ELR (cell line): ENCODE results near the gene SPINDOC.
"Not testable (repeated sequence)": the region's sequence is repeated elsewhere in the genome, so short reads cannot be mapped to it uniquely, and the experiment has no call there.

Source experiments
- DNase-seq: peaks from one replicate; pipeline ENCODE4 v3.0.0-alpha.2; 2015; ENCODE audit warnings: low read depth

Gene SPINDOC

DNA sequence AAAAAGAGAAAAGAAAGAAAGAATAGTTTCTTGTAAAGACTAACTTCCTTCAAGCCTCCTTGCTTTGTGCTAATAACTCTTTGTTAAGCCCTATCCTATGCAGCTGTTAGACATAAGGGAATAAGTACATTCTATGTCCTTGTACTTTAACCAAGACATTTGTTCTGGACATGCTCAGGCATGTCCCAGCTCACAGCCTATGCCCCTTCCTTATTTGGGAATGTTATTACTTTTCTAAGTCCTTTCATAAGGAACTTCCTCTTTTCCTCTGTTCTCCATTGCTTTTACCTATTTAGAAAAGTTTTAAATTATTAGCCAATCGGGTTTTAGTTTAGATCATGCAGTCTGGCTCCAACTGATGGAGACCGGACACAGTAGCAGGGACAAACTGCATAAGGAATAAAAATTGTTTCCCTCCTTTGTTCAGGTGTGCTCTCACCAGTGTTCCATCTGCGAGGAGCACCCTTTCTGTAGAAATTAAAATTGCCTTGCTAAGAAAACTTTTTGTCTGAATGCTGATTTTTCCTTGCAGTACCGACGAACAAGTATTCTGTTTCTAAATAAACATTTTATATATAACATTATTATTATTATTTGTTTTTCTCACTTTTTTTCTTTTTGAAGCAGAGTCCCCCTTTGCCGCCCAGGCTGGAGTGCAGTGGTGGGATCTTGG, 21.6 kb upstream of the SPINDOC start:
- DNase-seq: no peak

DNA sequence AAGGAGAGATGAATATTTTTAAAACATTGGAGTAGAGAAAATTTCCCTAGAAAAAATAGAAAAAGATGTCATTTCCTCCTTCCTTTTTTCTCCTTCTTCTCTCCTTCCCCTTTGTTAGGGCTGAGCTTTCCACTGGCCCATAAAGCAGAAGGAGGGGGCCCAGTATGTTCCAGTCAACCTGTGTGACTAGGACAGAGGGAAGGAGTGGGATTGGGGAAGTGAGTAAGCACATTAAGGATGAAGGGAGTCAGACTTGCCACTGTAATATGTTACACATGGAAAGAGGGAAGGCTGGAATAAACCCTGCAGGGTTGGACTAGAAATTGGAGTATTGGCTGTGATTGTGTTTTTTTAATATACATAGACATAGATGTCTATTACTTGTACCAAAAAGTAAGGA, 20.1 kb upstream of the SPINDOC start:
- no peak for DNase-seq

DNA sequence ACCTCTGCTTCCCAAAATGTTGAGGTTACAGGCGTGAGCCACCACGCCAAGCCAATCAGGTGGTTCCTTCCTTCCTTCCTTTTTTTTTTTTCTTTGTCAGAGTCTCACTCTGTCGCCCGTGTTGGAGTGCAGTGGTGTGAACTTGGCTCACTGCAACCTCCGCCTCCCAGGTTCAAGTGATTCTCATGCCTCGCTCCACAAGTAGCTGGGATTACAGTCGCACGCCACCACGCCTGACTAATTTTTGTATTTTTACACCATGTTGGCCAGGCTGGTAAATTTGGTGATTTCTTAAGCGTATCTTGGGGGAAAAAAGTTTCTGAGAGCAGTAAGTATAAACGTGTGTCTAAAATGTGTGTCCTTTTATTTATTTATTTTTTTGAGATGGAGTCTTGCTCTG, 18.2 kb upstream of the SPINDOC start:
- DNase-seq: no peak

DNA sequence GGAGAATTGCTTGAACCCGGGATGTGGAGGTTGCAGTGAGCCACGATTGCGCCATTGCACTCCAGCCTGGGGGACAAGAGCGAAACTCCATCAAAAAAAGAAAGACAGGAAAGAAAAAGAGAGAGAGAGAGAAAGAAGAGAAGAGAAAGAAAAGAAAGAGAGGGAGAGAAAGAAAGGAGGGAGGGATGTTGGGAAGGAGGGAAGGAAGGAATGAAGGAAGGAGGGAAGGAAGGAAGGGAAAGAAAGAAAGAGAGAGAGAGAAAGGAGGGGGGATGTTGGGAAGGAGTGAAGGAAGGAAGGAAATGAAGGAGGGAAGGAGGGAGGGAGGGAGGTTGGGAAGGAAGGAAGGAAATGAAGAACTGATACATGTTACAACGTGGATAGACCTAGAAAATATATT, 12.3 kb upstream of the SPINDOC start:
- no peak for DNase-seq

DNA sequence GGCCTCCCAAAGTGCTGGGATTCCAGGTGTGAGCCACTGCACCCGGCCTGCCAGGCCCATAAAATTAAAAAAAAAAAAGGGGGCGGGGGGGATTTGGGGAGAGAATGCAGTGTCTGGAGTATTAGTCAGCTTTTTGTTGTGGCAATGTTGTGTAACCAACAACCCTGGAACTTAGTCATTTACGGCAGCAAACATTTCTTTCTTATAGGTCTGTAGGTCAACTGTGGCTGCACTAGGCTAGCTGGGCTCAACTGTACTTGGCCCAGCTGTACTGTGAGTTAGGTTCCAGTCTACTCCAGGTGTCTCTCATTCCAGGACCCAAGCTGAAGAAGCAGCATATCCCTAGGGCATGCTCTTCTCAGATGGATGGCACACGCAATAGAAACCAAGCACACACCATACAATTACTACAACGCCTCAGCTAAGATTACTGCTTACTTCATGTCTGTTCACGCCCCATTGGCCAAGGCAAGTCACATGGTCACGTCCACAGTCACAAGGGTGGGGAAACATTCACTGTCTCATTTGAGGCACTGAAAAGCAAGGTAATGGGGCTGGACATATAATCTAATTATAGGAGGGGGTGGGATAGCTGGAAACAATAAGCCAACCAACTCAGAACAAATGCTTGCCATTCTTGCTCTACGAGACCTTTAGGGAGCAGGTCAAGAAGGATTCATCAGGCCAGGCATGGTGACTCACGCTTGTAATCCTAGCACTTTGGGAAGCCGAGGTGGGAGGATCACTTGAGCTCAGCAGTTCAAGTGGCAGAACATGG, 10.4 kb upstream of the SPINDOC start:
- DNase-seq: peak; percentile 66

DNA sequence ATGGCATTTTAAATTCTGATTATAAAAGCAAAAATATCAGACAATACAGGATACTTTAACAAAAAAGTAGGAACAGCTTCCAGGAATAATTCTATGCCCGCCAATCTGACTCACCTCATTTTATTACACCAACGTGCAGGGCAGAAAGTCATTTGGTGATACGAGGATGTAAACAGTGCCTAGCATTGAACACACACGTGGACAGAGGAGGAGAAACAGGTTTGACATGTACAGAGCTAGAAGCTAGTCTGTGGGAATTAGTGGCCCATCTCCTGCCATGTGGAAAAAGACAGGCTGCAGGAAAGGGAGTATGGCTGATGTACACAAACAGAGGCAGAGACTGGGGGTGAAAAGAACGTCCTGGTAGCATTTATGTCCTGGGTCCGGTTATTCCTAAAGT, 9.0 kb upstream of the SPINDOC start:
- no peak for DNase-seq

DNA sequence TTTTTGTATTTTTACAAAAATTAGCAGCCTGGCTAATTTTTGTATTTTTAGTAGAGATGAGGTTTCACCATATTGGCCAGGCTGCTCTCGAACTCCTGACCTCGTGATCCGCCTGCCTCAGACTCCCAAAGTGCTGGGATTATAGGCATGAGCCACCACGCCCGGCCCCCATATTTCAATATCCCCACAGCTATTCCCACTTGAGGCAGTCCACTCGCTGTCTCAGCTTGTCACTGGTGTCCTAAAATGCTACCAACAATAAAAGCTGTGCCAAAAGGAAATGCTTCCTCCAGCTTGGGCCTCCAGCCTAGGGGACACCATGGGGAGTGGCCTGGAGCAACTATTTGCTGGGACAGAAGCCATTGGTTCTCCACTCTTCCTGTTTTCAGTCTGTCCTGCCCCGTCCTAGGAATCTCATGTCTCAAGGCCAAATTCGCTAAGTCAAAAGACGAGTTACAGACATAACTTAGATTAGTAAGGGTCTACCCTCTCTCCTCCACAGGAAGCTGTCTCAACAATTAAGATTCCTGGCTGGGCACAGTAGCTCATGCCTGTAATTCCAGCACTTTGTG, 7.3 kb upstream of the SPINDOC start:
- DNase-seq: no peak

DNA sequence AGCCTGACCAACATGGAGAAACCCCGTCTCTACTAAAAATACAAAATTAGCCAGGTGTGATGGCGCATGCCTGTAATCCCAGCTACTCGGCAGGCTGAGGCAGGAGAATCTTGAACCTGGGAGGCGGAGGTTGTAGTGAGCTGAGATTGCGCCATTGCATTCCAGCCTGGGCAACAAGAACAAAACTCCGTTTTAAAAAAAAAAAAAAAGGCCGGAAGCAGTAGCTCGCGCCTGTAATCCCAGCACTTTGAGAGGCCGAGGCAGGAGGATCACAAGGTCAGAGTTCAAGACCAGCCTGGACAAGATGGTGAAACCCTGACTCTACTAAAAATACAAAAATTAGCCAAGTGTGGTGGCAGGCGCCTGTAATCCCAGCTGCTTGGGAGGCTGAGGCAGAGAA, 2.9 kb upstream of the SPINDOC start:
- not testable (repeated sequence) for DNase-seq

DNA sequence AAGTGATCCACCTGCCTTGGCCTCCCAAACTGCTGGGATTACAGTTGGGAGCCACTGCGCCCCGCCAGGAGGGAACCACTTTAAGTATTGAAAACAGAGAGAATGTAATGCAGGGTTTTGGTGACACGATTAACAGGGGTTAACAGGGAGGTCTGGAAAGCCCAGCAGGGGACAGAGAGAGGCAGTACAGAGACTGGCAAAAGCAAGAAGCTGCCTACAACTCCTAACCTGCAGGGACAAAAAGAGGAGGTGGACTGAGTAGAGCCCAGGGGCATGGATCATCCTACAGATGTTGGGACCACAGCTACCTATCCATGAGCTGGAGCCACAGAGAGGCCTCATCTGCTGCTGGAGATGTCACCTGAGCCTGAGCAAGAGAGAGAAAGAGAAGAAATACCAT, 1.7 kb upstream of the SPINDOC start:
- DNase-seq: no peak

DNA sequence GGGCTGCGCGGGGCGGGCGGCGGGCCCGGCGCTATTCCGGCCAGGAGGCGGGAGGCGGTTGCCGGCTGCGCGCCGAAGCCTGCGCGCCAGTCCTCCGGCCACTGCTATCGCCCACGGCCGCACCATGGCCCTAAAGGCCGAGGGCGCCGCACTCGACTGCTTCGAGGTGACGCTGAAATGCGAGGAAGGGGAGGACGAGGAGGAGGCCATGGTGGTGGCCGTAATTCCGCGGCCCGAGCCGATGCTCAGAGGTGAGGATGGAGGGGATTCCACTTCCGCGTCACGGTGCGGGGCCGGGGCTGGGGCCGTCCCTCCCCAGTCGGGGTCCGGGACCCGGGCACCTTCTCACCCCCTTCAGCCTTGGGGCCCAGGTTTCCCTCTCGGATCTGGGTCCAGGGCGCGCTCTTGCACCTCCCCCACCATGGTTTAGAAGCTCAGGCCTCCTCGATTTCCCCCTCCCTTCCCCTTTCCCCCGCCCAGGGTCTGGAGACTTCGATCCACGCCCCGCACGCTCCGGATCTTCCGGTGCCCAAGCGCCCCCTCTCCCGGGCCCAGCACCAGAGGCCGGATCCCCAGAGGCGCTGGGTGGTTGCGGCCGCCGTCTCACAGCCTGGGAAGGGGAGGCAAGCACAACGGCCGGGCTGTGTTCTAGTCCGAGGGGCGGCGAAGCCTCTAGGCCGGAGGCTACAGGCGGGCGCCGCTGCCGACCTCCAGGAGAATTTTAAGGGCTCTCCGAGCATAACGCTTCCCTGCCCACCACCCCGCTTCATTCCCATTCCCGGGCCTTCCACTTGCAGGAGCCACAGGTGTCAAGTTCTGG, 517 bp downstream of the SPINDOC start:
- peak; percentile 64 for DNase-seq

DNA sequence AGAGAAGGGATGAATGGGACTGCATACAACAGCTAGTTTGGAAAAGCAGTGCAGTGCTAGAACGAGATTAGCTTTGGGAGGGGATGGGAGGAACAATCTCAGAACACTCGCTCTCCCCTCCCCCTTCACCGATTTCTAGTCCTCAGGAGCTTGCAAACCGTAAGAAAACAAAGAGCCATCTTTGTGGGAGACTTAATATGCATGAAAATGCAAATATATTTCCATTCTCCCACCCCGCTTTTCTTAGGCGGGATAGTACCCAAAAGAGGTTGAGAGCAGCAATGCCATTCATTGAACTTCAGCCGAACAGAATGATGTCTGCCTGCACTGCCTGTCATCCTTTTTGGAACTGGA, 1.1 kb downstream of the SPINDOC start:
- no peak for DNase-seq

DNA sequence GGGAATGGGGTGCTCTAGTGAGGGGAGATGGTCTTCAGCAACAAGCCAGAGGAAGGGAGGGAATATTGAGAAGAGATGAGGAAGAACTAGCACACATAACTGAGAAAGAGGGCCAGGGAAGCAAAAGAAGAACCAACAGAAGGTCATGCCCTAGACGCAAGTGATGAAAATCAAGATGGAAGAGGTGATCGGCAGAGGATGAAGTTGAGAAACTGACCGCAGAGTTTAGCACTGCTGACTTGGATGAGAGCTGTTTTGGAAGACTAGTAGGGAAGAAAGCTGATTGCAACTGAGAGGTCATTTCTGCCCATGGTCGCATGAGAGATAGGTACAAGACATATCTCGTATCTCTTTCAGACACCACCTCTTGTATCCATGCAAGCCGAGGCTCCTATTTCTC, 2.9 kb downstream of the SPINDOC start:
- no peak for DNase-seq

DNA sequence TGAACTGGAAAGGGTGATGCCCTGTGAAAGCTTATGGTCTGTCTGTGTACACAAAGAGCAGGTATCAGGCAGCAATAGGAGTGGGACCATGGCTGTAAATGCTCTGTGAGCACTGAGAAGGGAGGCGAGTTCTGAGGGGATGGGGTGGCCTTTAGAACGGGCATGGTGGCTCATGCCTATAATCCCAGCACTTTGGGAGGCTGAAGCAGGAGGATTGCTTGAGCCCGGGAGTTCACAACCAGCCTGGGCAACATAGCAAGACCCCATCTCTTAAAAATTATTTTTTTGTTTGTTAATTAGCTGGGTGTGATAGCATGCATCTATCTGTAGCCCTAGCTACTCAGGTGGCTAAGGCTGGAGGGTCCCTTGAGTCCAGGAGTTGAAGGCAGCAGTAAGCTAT, 3.5 kb downstream of the SPINDOC start:
- DNase-seq: no peak

DNA sequence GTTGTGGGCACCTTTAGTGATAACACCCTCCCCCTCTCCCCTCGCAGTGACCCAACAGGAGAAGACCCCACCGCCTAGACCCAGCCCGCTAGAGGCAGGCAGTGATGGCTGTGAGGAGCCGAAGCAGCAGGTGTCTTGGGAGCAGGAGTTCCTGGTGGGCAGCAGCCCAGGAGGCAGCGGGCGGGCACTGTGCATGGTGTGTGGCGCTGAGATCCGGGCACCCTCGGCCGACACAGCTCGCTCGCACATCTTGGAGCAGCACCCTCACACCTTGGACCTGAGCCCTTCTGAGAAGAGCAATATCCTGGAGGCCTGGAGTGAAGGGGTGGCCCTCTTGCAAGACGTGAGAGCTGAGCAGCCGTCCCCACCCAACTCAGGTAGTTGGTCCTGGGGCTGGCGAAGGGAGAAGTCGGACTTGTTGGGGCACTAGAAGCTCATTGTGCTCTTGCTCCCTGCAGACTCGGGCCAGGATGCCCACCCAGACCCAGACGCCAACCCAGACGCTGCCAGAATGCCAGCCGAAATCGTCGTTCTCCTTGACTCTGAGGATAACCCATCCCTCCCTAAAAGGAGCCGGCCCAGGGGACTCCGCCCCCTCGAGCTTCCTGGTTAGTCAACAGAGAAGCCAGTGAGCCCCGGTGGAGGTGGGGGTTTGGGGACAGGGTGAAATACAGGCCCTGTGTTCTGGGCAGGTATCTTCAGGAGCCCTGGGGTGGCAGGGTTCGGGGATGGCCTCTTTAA, 4.7 kb downstream of the SPINDOC start:
- DNase-seq: no peak

DNA sequence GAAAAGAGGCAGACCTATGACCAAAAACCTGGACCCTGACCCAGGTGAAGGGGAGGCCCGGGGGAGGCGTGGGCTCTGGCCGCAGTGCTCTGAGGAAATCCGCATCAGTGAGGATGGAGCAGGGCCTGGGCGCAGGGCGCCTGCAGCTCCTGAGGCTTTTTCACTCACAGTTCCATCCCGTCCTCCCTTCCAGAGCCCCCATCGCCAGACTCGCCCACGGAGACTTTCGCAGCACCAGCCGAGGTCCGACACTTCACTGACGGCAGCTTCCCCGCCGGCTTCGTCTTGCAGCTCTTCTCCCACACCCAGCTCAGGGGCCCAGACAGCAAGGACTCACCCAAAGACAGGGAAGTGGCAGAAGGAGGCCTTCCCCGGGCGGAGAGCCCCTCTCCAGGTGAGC, 5.4 kb downstream of the SPINDOC start:
- no peak for DNase-seq

DNA sequence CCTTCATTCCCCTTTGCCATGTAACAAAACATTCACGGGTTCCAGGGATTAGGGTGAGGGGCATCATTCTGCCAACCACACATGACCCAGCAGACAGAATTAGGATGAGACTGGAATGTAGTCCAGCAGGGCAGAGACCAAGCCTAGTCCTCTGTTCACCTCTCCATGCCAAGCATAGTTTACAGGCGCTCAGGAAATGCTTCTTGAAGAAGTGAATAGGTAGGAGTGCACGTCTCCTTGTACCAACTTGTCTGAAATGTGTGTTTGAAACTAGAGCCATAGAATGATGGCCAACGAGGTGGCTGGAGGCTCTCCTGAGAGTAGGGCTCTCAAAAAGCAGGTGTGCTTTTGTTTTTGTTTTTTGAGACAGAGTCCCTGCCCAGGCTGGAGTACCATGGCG, 8.2 kb downstream of the SPINDOC start:
- no peak for DNase-seq

DNA sequence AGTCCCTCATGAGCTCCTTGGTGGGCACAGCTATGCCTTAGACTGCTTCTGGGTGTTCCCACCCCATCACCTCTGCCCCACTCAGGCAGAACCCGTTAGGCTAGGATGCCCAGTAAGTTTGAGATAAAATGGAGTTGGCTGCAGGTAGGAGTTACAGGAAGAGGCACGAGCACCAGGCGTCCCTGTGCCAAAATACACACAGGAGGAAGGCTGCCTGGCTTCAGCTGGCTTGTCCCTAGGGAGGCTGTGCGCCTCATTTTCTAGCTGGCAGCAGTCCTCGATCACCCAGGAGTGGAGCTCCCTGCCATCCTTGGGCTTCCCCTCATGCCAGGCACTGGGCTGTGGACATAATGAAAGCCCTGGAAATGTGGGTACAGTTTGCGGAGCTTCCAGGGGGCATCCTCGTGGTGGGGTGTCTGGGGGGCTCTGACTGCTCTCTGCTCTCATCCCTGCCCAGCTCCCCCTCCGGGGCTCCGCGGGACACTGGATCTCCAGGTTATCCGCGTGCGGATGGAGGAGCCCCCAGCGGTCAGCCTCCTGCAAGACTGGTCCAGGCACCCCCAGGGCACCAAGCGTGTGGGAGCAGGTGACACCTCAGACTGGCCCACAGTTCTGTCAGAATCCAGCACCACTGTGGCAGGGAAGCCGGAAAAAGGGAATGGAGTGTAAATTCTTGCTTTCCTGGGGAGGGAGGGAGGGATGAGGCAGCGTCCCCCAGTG, 13.4 kb downstream of the SPINDOC start:
- DNase-seq: no peak

DNA sequence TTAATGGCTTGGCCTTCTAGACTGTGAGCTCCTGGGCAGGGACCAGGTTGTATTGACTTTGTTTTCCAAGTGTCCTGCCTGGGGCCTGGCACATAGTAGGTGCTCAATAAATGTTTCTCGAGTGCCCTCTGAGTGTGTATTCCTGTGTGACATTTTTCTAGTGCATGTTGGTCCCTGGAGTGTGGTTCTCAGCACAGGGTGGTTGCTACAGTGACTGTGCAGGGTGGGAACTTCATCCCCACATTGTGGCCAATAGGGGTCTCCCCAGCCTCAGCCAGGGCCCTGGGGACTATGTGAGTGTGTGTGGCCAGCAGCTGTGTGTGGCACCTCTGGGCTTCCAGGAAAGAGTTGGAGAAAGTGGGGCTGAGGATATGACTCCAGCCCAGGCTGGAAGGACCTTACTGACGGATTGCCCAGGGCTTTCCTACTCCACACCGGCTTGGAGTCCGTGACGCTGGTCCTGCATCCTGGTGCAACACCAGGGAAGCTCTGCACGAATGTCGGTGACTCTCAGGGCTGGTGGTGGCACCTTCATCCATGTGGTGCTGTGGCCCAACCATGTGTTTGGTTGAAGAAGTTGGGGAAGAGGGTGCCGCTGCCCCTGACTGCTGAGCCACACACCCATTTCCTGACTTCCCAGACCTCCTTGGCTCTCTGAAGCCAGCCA, 16.7 kb downstream of the SPINDOC start:
- DNase-seq: peak; percentile 49

DNA sequence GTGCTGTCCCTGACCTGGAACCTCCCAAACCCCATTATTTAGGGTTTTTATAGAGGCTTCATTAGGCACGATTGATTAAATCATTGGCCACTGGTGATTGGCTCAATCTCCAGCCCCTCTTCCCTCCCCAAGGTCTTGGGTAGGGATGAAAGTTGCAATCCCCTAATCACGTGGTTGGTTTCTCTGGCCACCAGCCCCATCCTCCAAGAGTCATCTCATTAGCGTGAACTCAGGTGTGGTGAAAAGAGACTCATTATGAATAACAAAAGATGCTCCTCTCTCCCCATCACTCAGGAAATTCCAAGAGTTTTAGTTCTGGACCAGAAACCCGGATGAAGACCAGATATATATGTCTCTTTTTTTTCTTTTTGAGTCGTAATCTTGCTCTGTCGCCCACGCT, 18.1 kb downstream of the SPINDOC start:
- DNase-seq: no peak

DNA sequence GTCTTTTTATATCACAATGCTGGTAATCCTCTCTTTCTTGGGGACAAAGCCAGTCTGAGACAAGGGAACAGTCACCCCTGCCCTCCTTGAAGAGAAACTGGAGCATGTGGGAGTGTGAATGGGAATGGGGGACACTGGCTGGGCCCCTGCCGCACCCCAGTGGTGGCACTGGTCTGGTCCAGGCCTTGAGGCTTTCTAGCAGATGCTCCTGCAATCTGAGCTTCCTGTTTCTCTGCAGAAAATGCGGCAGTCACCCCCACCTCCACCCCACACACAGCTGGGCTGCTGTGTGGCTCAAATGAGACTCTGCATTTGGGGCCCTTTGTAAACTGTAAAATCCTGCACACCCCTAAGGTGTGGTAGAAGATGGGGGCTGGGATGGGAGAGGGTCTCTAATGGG, 19.1 kb downstream of the SPINDOC start:
- DNase-seq: no peak

DNA sequence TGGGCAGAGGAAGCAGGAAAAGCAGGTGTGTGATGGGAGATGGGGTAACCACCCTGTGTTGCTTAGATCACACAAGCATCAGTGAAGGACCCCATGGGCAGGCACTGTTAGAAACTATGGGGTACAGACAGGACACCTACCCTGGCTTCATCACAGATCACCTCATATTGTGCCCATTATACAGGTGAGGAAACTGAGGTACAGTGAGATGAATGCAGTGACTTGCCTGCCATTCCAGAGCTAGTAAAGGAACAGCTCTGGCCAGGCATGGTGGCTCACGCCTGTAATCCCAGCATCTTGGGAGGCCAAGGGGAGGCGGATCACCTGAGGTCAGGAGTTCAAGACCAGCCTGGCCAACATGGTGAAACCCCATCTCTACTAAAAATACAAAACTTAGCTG, 19.8 kb downstream of the SPINDOC start:
- no peak for DNase-seq
